Endothelial cell of hepatic sinusoid (primary cell): ENCODE results near the gene CRAMP1.

Source experiments
- in situ Hi-C: cut with HindIII; loops from 2 replicates; pipeline ENCODE4 v1.10.0; 2017; ENCODE audit warnings: low sequenced_read_pairs

Gene CRAMP1

GRCh38 chr16:1632638-1632970, 20.4 kb downstream of the CRAMP1 start:
- in situ Hi-C loops: no loop called here

- in situ Hi-C loops: no loop called here
Observed at GRCh38 chr16:1633310-1633709, 21.1 kb downstream of the CRAMP1 start.

GRCh38 chr16:1634541-1634940, 22.4 kb downstream of the CRAMP1 start:
- in situ Hi-C loops: no loop called here

GRCh38 chr16:1635070-1635469, 22.9 kb downstream of the CRAMP1 start:
- in situ Hi-C loops: loop anchor here (5.0 kb wide), 1 partner anchor 67 kb away; no protein-coding TSS in a partner anchor

- in situ Hi-C loops: loop anchor here (5.0 kb wide), 1 partner anchor 65 kb away; no protein-coding TSS in a partner anchor
Observed at GRCh38 chr16:1637526-1637925, 25.4 kb downstream of the CRAMP1 start.

- in situ Hi-C loops: loop anchor here (5.0 kb wide), 1 partner anchor 64 kb away; no protein-coding TSS in a partner anchor
Observed at GRCh38 chr16:1638757-1639156, 26.6 kb downstream of the CRAMP1 start.

GRCh38 chr16:1639282-1639681, 27.1 kb downstream of the CRAMP1 start:
- in situ Hi-C loops: loop anchor here (5.0 kb wide), 1 partner anchor 63 kb away; no protein-coding TSS in a partner anchor

GRCh38 chr16:1639860-1640259, 27.7 kb downstream of the CRAMP1 start:
- in situ Hi-C loops: loop anchor here (5.0 kb wide), 1 partner anchor 62 kb away; no protein-coding TSS in a partner anchor

- in situ Hi-C loops: no loop called here
Observed at GRCh38 chr16:1640261-1640941, 28.2 kb downstream of the CRAMP1 start.

- in situ Hi-C loops: no loop called here
Observed at GRCh38 chr16:1641261-1641660, 29.1 kb downstream of the CRAMP1 start.

- in situ Hi-C loops: no loop called here
Observed at GRCh38 chr16:1642148-1642547, 30.0 kb downstream of the CRAMP1 start.

GRCh38 chr16:1642753-1643152, 30.6 kb downstream of the CRAMP1 start:
- in situ Hi-C loops: no loop called here

- in situ Hi-C loops: no loop called here
Observed at GRCh38 chr16:1643521-1643920, 31.4 kb downstream of the CRAMP1 start.

- in situ Hi-C loops: no loop called here
Observed at GRCh38 chr16:1645914-1646525, 33.9 kb downstream of the CRAMP1 start.

GRCh38 chr16:1647856-1648255, 35.7 kb downstream of the CRAMP1 start:
- in situ Hi-C loops: no loop called here

- in situ Hi-C loops: no loop called here
Observed at GRCh38 chr16:1650131-1650530, 38.0 kb downstream of the CRAMP1 start.

GRCh38 chr16:1651094-1651973, 39.2 kb downstream of the CRAMP1 start:
- in situ Hi-C loops: no loop called here

- in situ Hi-C loops: no loop called here
Observed at GRCh38 chr16:1651974-1652312, 39.8 kb downstream of the CRAMP1 start.

GRCh38 chr16:1653023-1653422, 40.9 kb downstream of the CRAMP1 start:
- in situ Hi-C loops: no loop called here

- in situ Hi-C loops: no loop called here
Observed at GRCh38 chr16:1654505-1655268, 42.5 kb downstream of the CRAMP1 start.

- in situ Hi-C loops: no loop called here
Observed at GRCh38 chr16:1655269-1655807, 43.2 kb downstream of the CRAMP1 start.
